Measurements from ENCODE around the gene TUBB8B. TPM values are rescaled to one million over a fixed set of nuclear protein-coding genes. Genes with fewer than 3 reads are reported as not detected.
"Not testable (repeated sequence)": the region's sequence is repeated elsewhere in the genome, so short reads cannot be mapped to it uniquely, and the experiment has no call there.

TUBB8B gene
- polyA plus RNA-seq, 1 donor from 2014 or later = 0.38 TPM

DNA sequence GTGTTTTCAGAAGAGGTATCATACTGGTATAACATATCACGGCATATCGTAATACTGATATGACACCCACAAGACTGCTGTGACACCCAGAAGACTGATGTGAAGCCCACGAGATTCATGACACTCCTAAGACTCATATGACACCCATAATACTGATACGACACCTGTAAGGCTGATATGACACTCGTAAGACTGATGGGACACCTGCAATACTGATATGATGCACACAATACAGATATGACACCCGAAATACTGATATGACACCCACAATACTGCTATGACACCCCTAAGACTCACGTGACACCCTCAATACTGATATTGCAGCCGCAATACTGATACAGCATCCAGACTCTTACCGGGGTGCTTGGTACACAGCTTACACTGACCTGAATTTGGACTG lies 18.3 kb upstream of the TUBB8B start:
- not testable (repeated sequence) for H3K4me1 Mint-ChIP-seq, H3K27ac Mint-ChIP-seq, H3K4me3 Mint-ChIP-seq, H3K27me3 Mint-ChIP-seq, H3K36me3 Mint-ChIP-seq, H3K9me3 Mint-ChIP-seq

DNA sequence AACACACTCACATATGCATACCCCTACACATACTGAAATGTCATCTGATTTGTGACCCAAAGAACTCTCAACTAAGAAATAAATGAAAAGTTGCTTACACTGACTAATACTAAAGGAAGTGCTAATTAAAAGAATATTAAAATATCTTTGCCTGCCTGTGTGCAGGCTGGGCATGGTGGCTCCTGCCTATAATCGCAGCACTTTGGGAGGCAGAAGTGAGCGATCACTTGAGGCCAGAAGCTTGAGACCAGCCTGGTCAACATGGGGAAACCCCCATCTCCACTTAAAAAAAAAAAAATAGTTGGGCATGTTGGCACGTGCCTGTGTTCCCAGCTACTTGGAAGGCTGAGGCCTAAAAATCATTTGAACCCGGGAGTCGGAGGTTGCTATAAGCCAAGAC lies 14.9 kb upstream of the TUBB8B start:
- not testable (repeated sequence) for H3K4me1 Mint-ChIP-seq, H3K4me3 Mint-ChIP-seq, H3K27me3 Mint-ChIP-seq, H3K9me3 Mint-ChIP-seq, H3K36me3 Mint-ChIP-seq, H3K27ac Mint-ChIP-seq

DNA sequence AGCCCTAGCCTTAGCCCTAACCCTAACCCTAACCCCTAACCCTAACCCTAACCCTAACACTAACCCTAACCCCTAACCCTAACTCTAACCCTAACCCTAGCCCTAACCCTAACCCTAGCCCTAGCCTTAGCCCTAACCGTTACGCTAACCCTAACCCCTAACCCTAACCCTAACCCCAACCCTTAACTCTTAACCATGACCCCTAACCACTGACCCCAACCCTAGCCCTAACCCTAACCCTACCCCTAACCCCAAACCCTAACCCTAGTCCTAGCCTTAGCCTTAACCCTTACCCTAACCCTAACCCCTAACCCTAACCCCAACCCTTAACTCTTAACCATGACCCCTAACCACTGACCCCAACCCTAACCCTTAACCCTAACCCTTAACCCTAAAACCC lies 14.2 kb upstream of the TUBB8B start:
- not testable (repeated sequence) for H3K4me1 Mint-ChIP-seq, H3K9me3 Mint-ChIP-seq, H3K27ac Mint-ChIP-seq, H3K4me3 Mint-ChIP-seq, H3K36me3 Mint-ChIP-seq, H3K27me3 Mint-ChIP-seq

DNA sequence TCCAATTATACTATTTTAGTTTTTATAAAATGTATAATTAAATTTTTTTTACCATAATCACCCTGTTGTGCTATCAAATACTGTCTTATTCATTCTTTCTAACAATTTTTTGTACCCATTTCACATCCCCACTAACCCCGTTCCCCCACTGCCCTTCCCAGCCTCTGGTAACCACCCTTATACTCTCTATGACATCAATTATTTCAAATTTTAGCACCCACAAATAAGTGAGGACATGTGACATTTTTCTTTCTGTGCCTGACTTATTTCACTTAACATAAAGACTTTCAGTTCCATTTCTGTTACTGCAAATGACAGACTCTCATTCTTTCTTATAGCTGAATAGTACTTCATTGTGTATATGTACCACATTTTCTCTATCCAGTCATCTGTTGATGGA lies 5.0 kb upstream of the TUBB8B start:
- H3K27me3 Mint-ChIP-seq, H3K4me3 Mint-ChIP-seq, H3K36me3 Mint-ChIP-seq, H3K9me3 Mint-ChIP-seq, H3K4me1 Mint-ChIP-seq, H3K27ac Mint-ChIP-seq: not testable (repeated sequence)

DNA sequence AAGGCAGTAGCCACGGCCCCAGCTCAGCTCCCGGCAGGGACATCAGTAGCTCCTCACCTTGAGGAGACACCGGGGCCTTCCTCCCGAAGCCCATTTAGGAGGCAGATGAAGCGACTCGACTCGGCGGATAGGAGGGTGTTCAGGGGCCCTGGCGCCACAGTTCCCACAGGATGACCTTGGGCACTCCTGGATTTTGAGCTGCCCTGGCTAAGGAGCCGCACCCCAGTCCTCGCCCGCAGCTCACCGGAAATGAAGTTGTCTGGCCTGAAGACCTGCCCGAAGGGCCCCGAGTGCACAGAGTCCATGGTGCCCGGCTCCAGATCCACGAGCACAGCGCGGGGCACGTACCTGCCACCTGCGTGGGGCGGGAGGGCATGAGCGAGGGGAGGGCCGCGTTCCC lies 719 bp downstream of the TUBB8B start:
- H3K9me3 Mint-ChIP-seq, H3K4me3 Mint-ChIP-seq, H3K27ac Mint-ChIP-seq, H3K27me3 Mint-ChIP-seq, H3K36me3 Mint-ChIP-seq, H3K4me1 Mint-ChIP-seq: not testable (repeated sequence)

DNA sequence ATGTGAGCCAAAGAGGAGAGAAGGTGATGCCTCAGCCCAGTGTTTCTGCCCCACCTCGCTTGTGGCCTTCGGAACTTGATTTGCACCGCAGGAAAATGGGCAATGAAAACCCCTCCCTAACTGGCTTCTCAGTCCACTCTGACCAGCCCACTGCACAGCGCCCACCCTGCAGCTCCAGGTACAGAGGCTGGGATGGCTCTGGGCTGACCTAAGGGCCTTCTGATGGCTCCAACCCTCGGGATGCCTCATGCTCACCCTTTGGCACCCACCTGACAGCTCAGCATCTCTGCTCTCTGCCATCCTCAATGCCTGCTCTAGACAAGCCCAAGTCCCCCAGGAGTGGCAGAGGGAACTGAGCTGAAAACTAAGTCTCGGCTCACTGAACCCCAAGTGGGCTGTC lies 36.2 kb downstream of the TUBB8B start:
- H3K36me3 Mint-ChIP-seq, H3K4me3 Mint-ChIP-seq: not testable (repeated sequence)

DNA sequence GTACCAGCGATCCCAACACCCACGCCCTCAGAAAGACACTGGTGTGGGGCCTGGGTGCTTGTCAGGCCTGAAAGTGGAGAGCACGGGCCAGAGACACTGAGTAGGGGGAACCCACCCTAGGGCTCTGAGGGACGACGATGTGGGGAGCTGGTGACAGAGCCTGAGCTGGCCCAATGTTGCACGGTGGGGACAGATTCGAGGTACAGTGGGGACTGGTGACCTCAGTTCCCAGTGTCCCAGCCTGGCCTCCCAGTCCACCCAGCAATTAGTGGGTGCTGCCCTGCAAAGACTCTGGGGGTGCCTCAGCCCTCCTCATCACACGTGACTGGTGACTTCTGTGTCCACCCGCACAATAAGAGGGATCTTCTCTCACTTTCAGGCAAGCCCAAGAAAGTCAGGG lies 36.6 kb downstream of the TUBB8B start:
- not testable (repeated sequence) for H3K27ac Mint-ChIP-seq, H3K27me3 Mint-ChIP-seq

More for the DNA sequence above, 36.2 kb downstream of the TUBB8B start:
- not testable (repeated sequence) for H3K4me1 Mint-ChIP-seq, H3K27ac Mint-ChIP-seq, H3K27me3 Mint-ChIP-seq, H3K9me3 Mint-ChIP-seq

DNA sequence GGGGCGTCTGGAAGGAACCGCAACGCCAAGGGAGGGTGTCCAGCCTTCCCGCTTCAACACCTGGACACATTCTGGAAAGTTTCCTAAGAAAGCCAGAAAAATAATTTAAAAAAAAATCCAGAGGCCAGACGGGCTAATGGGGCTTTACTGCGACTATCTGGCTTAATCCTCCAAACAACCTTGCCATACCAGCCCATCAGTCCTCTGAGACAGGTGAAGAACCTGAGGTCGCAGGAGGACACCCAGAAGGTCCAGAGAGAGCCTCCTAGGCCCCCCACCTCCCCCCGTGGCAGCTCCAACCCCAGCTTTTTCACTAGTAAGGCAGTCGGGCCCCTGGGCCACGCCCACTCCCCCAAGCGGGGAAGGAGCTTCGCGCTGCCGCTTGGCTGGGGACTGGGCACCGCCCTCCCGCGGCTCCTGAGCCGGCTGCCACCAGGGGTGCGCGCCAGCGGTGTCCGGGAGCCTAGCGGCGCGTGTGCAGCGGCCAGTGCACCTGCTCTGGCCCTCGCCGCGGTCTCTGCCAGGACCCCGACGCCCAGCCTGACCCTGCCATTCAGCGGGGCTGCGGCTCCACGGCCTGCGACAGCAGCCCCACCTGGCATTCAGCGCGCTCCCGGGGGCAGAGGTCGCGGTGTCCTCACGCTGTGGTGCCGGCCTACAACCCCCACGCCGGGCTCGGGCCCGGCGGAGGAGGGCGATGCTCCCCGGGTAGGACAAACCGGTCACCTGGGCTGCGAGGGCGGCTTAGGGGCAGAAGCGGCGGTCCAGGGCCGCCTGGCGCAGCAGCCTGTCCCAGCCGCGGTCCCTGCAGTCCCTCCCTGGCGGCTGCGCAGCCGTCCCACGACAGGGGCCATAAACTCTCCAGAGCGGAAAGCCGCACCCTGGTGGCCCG lies 37.8 kb downstream of the TUBB8B start:
- not testable (repeated sequence) for H3K4me1 Mint-ChIP-seq, H3K36me3 Mint-ChIP-seq, H3K27ac Mint-ChIP-seq, H3K4me3 Mint-ChIP-seq, H3K9me3 Mint-ChIP-seq, H3K27me3 Mint-ChIP-seq

More for the DNA sequence above, 36.6 kb downstream of the TUBB8B start:
- H3K9me3 Mint-ChIP-seq, H3K4me3 Mint-ChIP-seq, H3K4me1 Mint-ChIP-seq, H3K36me3 Mint-ChIP-seq: not testable (repeated sequence)

DNA sequence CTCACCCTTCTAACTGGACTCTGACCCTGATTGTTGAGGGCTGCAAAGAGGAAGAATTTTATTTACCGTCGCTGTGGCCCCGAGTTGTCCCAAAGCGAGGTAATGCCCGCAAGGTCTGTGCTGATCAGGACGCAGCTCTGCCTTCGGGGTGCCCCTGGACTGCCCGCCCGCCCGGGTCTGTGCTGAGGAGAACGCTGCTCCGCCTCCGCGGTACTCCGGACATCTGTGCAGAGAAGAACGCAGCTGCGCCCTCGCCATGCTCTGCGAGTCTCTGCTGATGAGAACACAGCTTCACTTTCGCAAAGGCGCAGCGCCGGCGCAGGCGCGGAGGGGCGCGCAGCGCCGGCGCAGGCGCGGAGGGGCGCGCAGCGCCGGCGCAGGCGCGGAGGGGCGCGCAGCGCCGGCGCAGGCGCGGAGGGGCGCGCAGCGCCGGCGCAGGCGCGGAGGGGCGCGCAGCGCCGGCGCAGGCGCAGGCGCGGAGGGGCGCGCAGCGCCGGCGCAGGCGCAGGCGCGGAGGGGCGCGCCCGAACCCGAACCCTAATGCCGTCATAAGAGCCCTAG lies 38.7 kb downstream of the TUBB8B start:
- not testable (repeated sequence) for H3K36me3 Mint-ChIP-seq, H3K27me3 Mint-ChIP-seq, H3K27ac Mint-ChIP-seq

DNA sequence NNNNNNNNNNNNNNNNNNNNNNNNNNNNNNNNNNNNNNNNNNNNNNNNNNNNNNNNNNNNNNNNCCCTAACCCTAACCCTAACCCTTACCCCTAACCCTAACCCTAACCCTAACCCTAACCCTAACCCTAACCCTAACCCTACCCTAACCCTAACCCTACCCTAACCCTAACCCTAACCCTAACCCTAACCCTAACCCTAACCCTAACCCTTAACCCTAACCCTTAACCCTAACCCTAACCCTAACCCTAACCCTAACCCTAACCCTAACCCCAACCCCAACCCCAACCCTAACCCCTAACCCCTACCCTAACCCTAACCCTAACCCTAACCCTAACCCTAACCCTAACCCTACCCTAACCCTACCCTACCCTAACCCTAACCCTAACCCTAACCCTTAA lies 39.5 kb downstream of the TUBB8B start:
- not testable (repeated sequence) for H3K4me3 Mint-ChIP-seq, H3K9me3 Mint-ChIP-seq, H3K36me3 Mint-ChIP-seq, H3K4me1 Mint-ChIP-seq, H3K27me3 Mint-ChIP-seq, H3K27ac Mint-ChIP-seq

More for the DNA sequence above, 38.7 kb downstream of the TUBB8B start:
- H3K9me3 Mint-ChIP-seq, H3K4me3 Mint-ChIP-seq, H3K4me1 Mint-ChIP-seq: not testable (repeated sequence)

Other genes starting within 250 kb of the TUBB8B start
- gene USP14, start 108.9 kb upstream of the TUBB8B start, polyA plus RNA-seq = 28.8 TPM
- gene THOC1, start 218.4 kb upstream of the TUBB8B start, polyA plus RNA-seq = 25.7 TPM